GM12878 (cell line): ENCODE results near the gene CNRIP1. TPM values are rescaled to one million over a fixed set of nuclear protein-coding genes. Genes with fewer than 3 reads are reported as not detected.

Experiments
- ATAC-seq: fragments of 200-7000 bp; cut with Tn5 transposase; 3 replicates; pipeline ENCODE4 v1.9.1; 2020; ENCODE audit warnings: mild to moderate bottlenecking, moderate library complexity
- Bru-seq: library from RNA; stranded (reverse); fragments of 400-500 nt; gene quantifications from one replicate; lab custom pipeline; 2021; lab: Mats Ljungman, UMichigan
- BruChase-seq, 2 experiments: library from RNA; stranded (reverse); fragments of 400-500 nt; gene quantifications; one replicate each; lab custom pipeline; 2021; lab: Mats Ljungman, UMichigan
- BruUV-seq: library from RNA; stranded (reverse); fragments of 400-500 nt; replicated peaks from 2 replicates; lab custom pipeline; 2021; lab: Mats Ljungman, UMichigan
- CTCF ChIA-PET: fragments of 300-600 bp; sonication (Branson Sonifier 250); formaldehyde crosslinking; extraction: SDS; loops from one replicate; lab custom pipeline; 2021; ENCODE audit warnings: inconsistent platforms; lab: Yijun Ruan, JAX
- POLR2A ChIA-PET: fragments of 350-600 bp; formaldehyde crosslinking; extraction: SDS; loops from one replicate; lab custom pipeline; 2021; ENCODE audit warnings: inconsistent platforms; lab: Charles Lee
- RAD21 ChIA-PET: fragments of 300-600 bp; sonication (Branson Sonifier 250); formaldehyde crosslinking; loops from one replicate; lab custom pipeline; 2023; ENCODE audit warnings: antibody characterized with exemption; ENCODE audit not compliant: unreplicated experiment; lab: Charles Lee
- SMC1A ChIA-PET: fragments of 300-600 bp; sonication (Branson Sonifier 250); formaldehyde crosslinking; loops from one replicate; lab custom pipeline; 2023; ENCODE audit not compliant: unreplicated experiment, uncharacterized antibody; lab: Charles Lee
- DNase-seq: peaks from one replicate; pipeline ENCODE4 v3.0.0-alpha.2; 2011; ENCODE audit warnings: low read depth, low spot score
- FAIRE-seq: peaks from 3 replicates; lab custom pipeline; 2011; peaks lifted over from hg19 to GRCh38; lab: Jason Lieb, UNC
- H2AFZ ChIP-seq: 2 replicates; pipeline ENCODE4 v1.6.0; 2011; ENCODE audit warnings: low read depth, low read length, control low read depth; ENCODE audit not compliant: control insufficient read depth
- H3K27ac ChIP-seq: 2 replicates; pipeline ENCODE4 v1.5.1; 2011; ENCODE audit warnings: control low read depth; ENCODE audit not compliant: control insufficient read depth, insufficient read depth
- H3K27me3 ChIP-seq, 2 experiments: replicated peaks in 1 of 2; 2 replicates each; pipeline versions ENCODE4 v1.6.0 to v1.6.1; 2011; ENCODE audit warnings: low read length in 1 of 2; ENCODE audit not compliant: control insufficient read depth in 2 of 2, insufficient read depth in 2 of 2
- H3K36me3 ChIP-seq, 2 experiments: 2 replicates each; pipeline ENCODE4 v1.5.1; 2011; ENCODE audit warnings: low read length in 1 of 2; ENCODE audit not compliant: control insufficient read depth in 2 of 2, insufficient read depth in 2 of 2
- H3K4me1 ChIP-seq: 2 replicates; pipeline ENCODE4 v1.6.1; 2011; ENCODE audit warnings: mild to moderate bottlenecking, low read length, moderate library complexity, mixed read lengths; ENCODE audit not compliant: control insufficient read depth, insufficient read depth
- H3K4me2 ChIP-seq: 2 replicates; pipeline ENCODE4 v1.6.0; 2011; ENCODE audit warnings: control low read depth; ENCODE audit not compliant: control insufficient read depth, insufficient read depth
- H3K4me3 ChIP-seq: fragments of 200-600 bp; sonication (generic); 2 replicates; pipeline ENCODE4 v1.5.1; 2016
- H3K79me2 ChIP-seq: 2 replicates; pipeline ENCODE4 v1.6.0; 2011; ENCODE audit warnings: low read length; ENCODE audit not compliant: control insufficient read depth, insufficient read depth
- H3K9ac ChIP-seq: 2 replicates; pipeline ENCODE4 v1.8.0; 2011; ENCODE audit warnings: low read length, control low read depth, mixed read lengths; ENCODE audit not compliant: control insufficient read depth, insufficient read depth
- H3K9me3 ChIP-seq: replicated peaks from 3 replicates; pipeline ENCODE4 v1.5.1; 2011; ENCODE audit warnings: mild to moderate bottlenecking, low read length; ENCODE audit not compliant: control insufficient read depth, insufficient read depth
- H4K20me1 ChIP-seq: 2 replicates; pipeline ENCODE4 v1.6.0; 2011; ENCODE audit not compliant: control insufficient read depth, insufficient read depth
- EED ChIP-seq: sonication (generic); IDR thresholded peaks from 2 replicates; pipeline ENCODE4 v1.6.1; 2016; ENCODE audit warnings: antibody characterized with exemption, low read depth
- HDAC6 ChIP-seq: fragments of 200-600 bp; sonication (generic); IDR thresholded peaks from one replicate; pipeline ENCODE4 v1.8.0; 2017; ENCODE audit warnings: antibody characterized with exemption; ENCODE audit not compliant: unreplicated experiment
- SMAD5 ChIP-seq: IDR thresholded peaks from 2 replicates; pipeline ENCODE4 v1.6.1; 2016; ENCODE audit warnings: antibody characterized with exemption, low read depth
- SREBF1 ChIP-seq: IDR thresholded peaks from 2 replicates; pipeline ENCODE4 v1.6.1; 2012; ENCODE audit warnings: mild to moderate bottlenecking, low read length
- WGBS: methylation state at CpG from one replicate; pipeline ENCODE4 v1.1.6; 2016; ENCODE audit warnings: low lambda C conversion rate; ENCODE audit not compliant: insufficient replicate concordance, insufficient coverage; ENCODE audit errors: missing lambda C conversion rate; 5-methylcytosine and 5-hydroxymethylcytosine counted together
- in situ Hi-C: fragments of 300-500 bp; cut with MboI; formaldehyde crosslinking; loops from 9 replicates; pipeline ENCODE4 v1.14.3; 2018; ENCODE audit warnings: mixed read lengths
- intact Hi-C: fragments of 100-400 bp; cut with micrococcal nuclease; formaldehyde crosslinking; loops from one replicate; pipeline ENCODE4 v1.14.2; 2022; ENCODE audit not compliant: unreplicated experiment
- long read RNA-seq, 2 experiments: library from polyadenylated mRNA; unstranded; transcript quantifications; one replicate each; pipeline ENCODE4 v2.0.0, GENCODE V29; 2019 to 2020
- polyA minus RNA-seq, 3 experiments: library from RNA; depleted of rRNA, polyadenylated mRNA; stranded (reverse); fragments of >200 nt; gene quantifications; 2 replicates each; pipeline ENCODE4 v1.2.3, GENCODE V29; 2011
- polyA plus RNA-seq, 11 experiments: library from polyadenylated mRNA; depleted of rRNA in 4 of 11; unstranded in 6 of 11; stranded (reverse) in 5 of 11; fragments of >200 nt; fragmentation: Nextera tagmentation in 4 of 11; fragmentation: Illumina TruSeq in 1 of 11; extraction: Ambion mirVana in 4 of 11; extraction: Trizol in 1 of 11; gene quantifications; 1 replicate in 1 of 11; 2 replicates in 10 of 11; pipeline versions ENCODE4 v1.2.1 to v1.2.3, GENCODE V29; 2011 to 2016; ENCODE audit warnings: inconsistent platforms in 2 of 11, missing spikeins in 2 of 11, low read depth in 1 of 11
- total RNA-seq, 4 experiments: library from RNA; depleted of rRNA in 3 of 4; stranded (reverse); fragments of >200 nt in 3 of 4; fragmentation: Illumina TruSeq in 1 of 4; extraction: Trizol in 1 of 4; gene quantifications; 2 replicates each; pipeline versions ENCODE4 v1.2.1 to v1.2.3, GENCODE V29; 2013 to 2021
- TF ChIP-seq, protein P1 (sequence below): fragments of 450-650 bp; IDR thresholded peaks from 2 replicates; pipeline ENCODE4 v1.6.1; 2018; ENCODE audit warnings: mild to moderate bottlenecking, low read depth, moderate library complexity; ENCODE audit not compliant: partially characterized antibody
- TF ChIP-seq, protein P2 (sequence below): IDR thresholded peaks from 2 replicates; pipeline ENCODE4 v1.6.1; 2011; ENCODE audit warnings: mild to moderate bottlenecking, low read depth, low read length, moderate library complexity; ENCODE audit not compliant: insufficient replicate concordance

CNRIP1 gene, protein sequence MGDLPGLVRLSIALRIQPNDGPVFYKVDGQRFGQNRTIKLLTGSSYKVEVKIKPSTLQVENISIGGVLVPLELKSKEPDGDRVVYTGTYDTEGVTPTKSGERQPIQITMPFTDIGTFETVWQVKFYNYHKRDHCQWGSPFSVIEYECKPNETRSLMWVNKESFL
- not detected in 2 replicates for total RNA-seq (2013; cell fraction: nucleolus; rRNA removed)
- total RNA-seq (2014; rRNA removed) (not detected in 2 replicates), total RNA-seq (2014; rRNA removed; fragmentation: Illumina TruSeq; extraction: Trizol) (not detected in 2 replicates), total RNA-seq (2021) (not detected in 2 replicates), polyA plus RNA-seq (2011; rRNA removed) (not detected in 2 replicates), polyA plus RNA-seq (2014; fragmentation: Illumina TruSeq; extraction: Trizol) (not detected in 2 replicates), polyA plus RNA-seq (2014; fragmentation: Nextera tagmentation; extraction: Ambion mirVana) (not detected), polyA plus RNA-seq (2014; rRNA removed) (not detected in 2 replicates), polyA plus RNA-seq (2016; fragmentation: Nextera tagmentation; extraction: Ambion mirVana) (not detected), polyA minus RNA-seq (2011; rRNA and poly(A)+ RNA removed) (not detected in 2 replicates), Bru-seq, nascent RNA (not detected), BruChase-seq, experiment 1, labeled RNA remaining after a 6-hour chase (not detected), BruChase-seq, experiment 2, labeled RNA remaining after a 2-hour chase (not detected)
- not detected for polyA plus RNA-seq (2011; ENCODE audit: low read depth)
- not detected in 2 replicates for polyA plus RNA-seq (2011; cell fraction: cytosol; rRNA removed)
- polyA plus RNA-seq (2011; cell fraction: nucleus; rRNA removed) = not detected in 2 replicates
- polyA plus RNA-seq (2012) = not detected in 2 replicates
- polyA minus RNA-seq (2011; cell fraction: cytosol; rRNA and poly(A)+ RNA removed) = not detected in 2 replicates
- not detected in 2 replicates for polyA minus RNA-seq (2011; cell fraction: nucleus; rRNA and poly(A)+ RNA removed)
- long read RNA-seq, experiment 1 = 0 reads
- long read RNA-seq, experiment 2 = 0 reads

DNA sequence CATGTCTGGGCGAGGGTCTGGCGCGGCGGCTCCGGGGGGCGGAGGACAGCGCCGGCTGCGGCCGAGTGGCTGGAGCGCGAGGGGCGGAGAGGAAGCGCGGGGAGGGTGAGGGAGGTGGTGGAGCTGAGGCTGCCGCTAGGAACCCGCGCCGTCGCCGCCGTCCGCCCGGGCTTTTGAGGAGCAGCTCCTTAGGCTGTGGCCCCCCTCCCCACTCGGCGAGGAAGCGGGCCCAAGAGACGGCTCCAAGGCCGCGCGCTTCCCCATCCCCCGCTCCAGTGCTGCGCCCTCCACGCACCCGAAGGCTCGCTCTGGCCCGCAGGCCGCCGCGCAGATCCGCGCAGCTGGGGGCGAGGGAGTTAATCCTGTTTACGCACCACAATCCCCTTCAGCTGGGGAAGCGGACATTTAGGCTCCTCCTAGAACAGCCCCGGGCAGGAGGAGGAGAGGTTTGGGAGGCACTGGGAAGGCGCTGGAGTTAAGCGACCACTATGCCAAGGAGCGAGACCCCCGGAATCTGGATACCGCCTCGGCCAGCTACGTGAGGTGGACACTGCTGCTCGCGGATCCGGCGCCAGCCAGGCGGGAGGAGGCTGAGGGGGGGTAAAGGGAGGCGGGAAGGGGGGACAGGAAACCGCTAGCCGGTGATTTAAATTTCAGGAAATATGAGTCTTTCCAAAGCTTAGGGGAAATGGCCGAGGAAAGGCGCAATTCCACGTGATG is at the start of gene CNRIP1:
TSS of gene CNRIP1 (minus strand) at position 552 of the 720 bp plus-strand sequence. CDS start at position 3, 549 bp downstream.
- H3K4me3 ChIP-seq = no peak within 1 kb of the TSS; the same call in 1 of the 2 replicates
- in situ Hi-C loops = no loop called here
- no peak for DNase-seq

More for the DNA sequence above, at the start of gene CNRIP1:
- no peaks in the 10 kb centered on the region for H3K36me3 ChIP-seq
- no peak within 1 kb of the TSS for H2AFZ ChIP-seq
- no peaks in the 10 kb centered on the region for H3K9me3 ChIP-seq
- no peak within 1 kb of the TSS for H3K27ac ChIP-seq
- FAIRE-seq = no peak
- POLR2A ChIA-PET = no interaction called here
- 3% methylated on average over 58 of the region's 64 CpGs for WGBS
- peak within 1 kb of the TSS; percentile 66 for H3K4me2 ChIP-seq
- SMC1A ChIA-PET = no interaction called here
- no peaks in the 10 kb centered on the region for H3K79me2 ChIP-seq
- H4K20me1 ChIP-seq = no peaks in the 10 kb centered on the region
- ATAC-seq = no peak; the same call in 2 of the 3 replicates
- RAD21 ChIA-PET = no interaction called here
- CTCF ChIA-PET = interaction anchor here (1.0 to 1.1 kb wide), 2 partner anchors 11 to 122 kb away, joined by 3 read pairs; no protein-coding TSS in a partner anchor
- peak; percentile 43 for TF ChIP-seq HDAC6
- TF ChIP-seq, protein P1, sequence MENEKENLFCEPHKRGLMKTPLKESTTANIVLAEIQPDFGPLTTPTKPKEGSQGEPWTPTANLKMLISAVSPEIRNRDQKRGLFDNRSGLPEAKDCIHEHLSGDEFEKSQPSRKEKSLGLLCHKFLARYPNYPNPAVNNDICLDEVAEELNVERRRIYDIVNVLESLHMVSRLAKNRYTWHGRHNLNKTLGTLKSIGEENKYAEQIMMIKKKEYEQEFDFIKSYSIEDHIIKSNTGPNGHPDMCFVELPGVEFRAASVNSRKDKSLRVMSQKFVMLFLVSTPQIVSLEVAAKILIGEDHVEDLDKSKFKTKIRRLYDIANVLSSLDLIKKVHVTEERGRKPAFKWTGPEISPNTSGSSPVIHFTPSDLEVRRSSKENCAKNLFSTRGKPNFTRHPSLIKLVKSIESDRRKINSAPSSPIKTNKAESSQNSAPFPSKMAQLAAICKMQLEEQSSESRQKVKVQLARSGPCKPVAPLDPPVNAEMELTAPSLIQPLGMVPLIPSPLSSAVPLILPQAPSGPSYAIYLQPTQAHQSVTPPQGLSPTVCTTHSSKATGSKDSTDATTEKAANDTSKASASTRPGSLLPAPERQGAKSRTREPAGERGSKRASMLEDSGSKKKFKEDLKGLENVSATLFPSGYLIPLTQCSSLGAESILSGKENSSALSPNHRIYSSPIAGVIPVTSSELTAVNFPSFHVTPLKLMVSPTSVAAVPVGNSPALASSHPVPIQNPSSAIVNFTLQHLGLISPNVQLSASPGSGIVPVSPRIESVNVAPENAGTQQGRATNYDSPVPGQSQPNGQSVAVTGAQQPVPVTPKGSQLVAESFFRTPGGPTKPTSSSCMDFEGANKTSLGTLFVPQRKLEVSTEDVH = no peak
- no peak for TF ChIP-seq EED
- no peak for TF ChIP-seq SMAD5
- TF ChIP-seq, protein P2, sequence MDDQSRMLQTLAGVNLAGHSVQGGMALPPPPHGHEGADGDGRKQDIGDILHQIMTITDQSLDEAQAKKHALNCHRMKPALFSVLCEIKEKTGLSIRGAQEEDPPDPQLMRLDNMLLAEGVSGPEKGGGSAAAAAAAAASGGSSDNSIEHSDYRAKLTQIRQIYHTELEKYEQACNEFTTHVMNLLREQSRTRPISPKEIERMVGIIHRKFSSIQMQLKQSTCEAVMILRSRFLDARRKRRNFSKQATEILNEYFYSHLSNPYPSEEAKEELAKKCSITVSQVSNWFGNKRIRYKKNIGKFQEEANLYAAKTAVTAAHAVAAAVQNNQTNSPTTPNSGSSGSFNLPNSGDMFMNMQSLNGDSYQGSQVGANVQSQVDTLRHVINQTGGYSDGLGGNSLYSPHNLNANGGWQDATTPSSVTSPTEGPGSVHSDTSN = no peak
- TF ChIP-seq SREBF1 = no peak
- H3K9ac ChIP-seq = no peak within 1 kb of the TSS
- no TSS peak for BruUV-seq
- peaks cover 10 to 19% of the 10 kb centered on the region in 2 experiments for H3K27me3 ChIP-seq
- peaks cover 4% of the 10 kb centered on the region for H3K4me1 ChIP-seq
- intact Hi-C loops = no loop called here
